Measurements from ENCODE around the gene OR2A5.

- no peak for TF ChIP-seq CTCF (conservative IDR thresholded peaks at IDR 0.05)
- no peak for TF ChIP-seq ZFX (IDR thresholded peaks at IDR 0.05)
Measured at GRCh38 chr7:144018065-144018464, 30.7 kb upstream of the OR2A5 start.

Data from C4-2B (cell line).